HUDEP-2 (cell line): ENCODE results near the gene CENATAC.
A peak's percentile ranks its signal among the peaks of the same experiment; 100 is the strongest.
"Not testable (repeated sequence)": the region's sequence is repeated elsewhere in the genome, so short reads cannot be mapped to it uniquely, and the experiment has no call there.

Experiments used
- DNase-seq, 76 experiments: peaks; one replicate each; lab custom pipeline; 2025; ENCODE audit not compliant: unreplicated experiment in 76 of 76; lab: John Stamatoyannopoulos, UW

CENATAC gene

DNA sequence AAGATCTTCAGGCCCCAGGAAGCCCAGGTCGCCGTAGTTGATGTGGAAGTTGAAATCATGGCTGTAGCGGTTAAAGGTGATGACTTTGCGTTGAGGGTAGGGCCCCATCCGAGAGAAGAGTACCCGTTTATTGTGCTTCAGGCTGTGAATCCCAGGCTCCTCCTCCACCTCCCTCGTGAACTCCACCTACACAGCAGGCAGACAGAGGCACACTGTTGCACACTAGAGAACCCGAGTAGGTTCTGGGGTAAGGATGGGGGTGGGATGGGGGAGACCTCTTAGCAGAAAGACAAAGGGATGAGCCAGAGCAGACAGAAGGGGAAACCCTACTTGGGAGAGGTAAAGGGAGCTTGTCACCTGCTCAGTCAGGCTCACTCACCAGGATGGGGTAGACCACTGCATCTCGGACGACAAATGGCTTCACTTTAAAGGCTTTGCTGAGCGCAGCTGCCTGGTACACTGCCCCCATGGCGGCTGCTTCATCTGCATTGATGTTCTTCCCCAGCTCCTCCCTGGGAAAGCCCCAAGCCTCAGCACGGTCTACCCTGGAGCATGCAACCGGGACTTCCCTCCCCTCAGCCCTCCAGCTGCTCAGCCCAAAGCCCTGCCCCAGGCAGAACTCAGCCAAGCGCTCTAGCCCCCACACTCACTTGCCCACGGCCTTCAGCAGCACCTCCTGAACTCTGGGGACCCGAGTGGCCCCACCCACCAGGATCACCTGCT is 53.7 kb downstream of the CENATAC start:
- no peak for DNase-seq

- no peak for DNase-seq
These were observed 54.4 kb downstream of the CENATAC start for GRCh38 chr11:119052163-119052814.

DNA sequence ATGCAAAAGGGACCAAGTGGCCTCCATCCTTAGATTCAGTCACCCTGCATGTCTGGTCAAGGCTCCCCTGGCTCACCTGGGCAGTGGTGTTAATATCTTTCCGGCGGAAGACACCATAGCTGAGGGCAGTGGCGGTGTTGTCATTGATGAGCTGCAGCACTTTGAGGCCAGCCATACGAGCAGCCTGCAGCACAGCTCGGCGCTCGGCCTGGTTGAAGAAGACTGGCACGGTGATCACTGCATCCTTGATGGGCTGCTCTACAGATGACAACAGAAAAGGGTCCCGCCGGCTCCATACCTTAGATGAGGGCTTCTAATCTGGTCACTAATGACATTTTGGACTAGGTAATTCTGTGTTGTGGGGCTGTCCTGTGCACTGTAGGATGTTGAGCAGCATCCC is 56.5 kb downstream of the CENATAC start:
- DNase-seq, result no peak

DNA sequence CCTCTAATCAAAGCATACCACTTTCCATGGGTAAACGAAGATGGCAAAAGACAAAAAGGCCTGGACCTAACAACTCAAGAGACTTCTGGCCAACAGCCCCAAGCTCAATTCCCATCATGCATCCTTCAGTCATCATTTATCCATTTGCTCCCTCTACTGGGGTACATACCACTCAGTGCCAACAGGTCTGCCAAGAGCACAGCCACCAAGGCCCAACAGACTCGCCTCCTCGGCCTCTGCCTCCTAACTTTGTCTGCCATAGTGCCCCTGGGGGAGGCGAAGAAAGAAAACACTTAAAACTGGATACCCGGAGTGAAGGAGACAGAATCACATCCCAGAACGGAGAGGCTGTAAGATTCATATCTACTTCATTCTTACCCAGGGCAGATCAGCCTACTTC is 58.0 kb downstream of the CENATAC start:
- DNase-seq, result peak in 33 of 76 experiments; percentile 2 to 41 (median 13)

GRCh38 chr11:119056421-119056999 is 58.6 kb downstream of the CENATAC start:
- peak in 7 of 76 experiments; percentile 4 to 29 (median 25) for DNase-seq

DNA sequence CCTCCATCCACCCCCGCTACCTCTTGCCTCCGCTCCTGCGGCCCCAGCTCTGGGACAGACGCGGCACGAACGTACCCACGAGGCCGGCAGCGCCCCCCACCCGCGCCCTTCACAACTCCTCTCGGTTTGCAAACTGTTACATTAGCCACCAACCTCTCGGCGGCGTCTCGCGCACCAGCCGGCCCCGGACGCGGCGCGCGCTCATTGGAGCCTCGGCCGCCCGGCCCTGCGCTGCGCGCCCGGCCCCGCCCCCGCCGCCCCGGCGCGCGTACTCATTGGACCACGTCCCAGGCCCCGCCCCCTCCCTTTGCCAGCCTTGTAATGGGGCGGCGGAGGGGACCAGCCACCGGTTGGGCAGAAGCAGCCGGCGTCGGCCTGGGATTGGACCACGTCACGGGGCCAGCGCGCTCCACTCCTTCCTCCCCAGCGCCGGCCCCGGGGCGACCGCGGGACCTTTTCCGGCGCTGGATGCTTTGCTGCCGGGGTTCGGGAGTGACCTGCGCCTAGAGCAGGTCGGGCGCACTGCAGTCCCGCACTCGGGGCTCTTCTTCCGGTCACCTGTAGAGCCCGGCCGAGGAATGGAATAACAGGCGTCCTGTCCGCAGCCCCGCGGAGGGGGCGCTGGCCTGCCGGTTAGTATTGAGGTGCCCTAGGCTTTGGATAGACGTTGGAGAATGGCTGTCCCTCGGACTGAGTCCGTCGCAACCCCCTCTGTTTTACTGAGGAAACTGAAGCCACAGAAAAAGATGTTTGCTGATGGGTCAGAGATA is 59.2 kb downstream of the CENATAC start, which contains the start of gene HYOU1:
HYOU1 (minus strand) TSS at position 206 of the 770 bp plus-strand sequence. CDS start 1,045 bp downstream, outside the sequence.
- peak; percentile 17 to 98 (median 94) for DNase-seq

GRCh38 chr11:119059128-119059527 is 61.2 kb downstream of the CENATAC start:
- DNase-seq, result not testable (repeated sequence)

- DNase-seq, result no peak
These were observed 63.3 kb downstream of the CENATAC start for GRCh38 chr11:119061256-119061655.

DNA sequence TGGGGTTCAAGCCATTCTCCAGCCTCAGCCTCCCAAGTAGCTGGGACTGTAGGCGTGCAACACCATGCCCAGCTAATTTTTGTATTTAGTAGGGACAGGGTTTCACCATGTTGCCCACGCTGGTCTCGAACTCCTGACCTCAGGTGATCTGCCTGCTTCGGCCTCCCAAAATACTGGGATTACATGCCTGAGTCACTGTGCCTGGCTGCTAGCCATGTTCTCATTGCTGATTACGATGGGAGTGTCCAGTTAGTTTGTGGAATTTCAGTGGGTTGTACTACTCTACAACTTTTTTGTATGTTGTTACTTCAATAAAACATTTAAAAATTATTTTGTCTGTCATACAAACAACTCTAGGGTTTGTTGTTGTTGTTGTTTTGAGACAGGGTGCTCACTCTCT is 64.8 kb downstream of the CENATAC start:
- peak in 64 of 76 experiments; percentile 3 to 71 (median 44) for DNase-seq

- peak in 63 of 76 experiments; percentile 3 to 73 (median 41) for DNase-seq
These were observed 67.4 kb downstream of the CENATAC start for GRCh38 chr11:119065369-119065768.
